Ovary (tissue), 9 donors: ENCODE data around the gene HAPLN2. TPM values are rescaled to one million over a fixed set of nuclear protein-coding genes. Genes with fewer than 3 reads are reported as not detected.

Experiments
- DNase-seq, 5 donors: peaks; one replicate each; pipeline ENCODE4 v3.0.0-alpha.2; 2019 to 2020
- H3K27ac ChIP-seq, 2 donors: fragments of 200-600 bp; one replicate each; pipeline versions ENCODE4 v1.5.1 to v1.8.0; 2019 to 2022
- H3K27me3 ChIP-seq: fragments of 200-600 bp; one replicate; pipeline ENCODE4 v1.8.0; 2022
- H3K36me3 ChIP-seq: fragments of 200-600 bp; sonication (generic); one replicate; pipeline ENCODE4 v1.5.1; 2019
- H3K4me1 ChIP-seq: one replicate; pipeline ENCODE4 v1.8.1; 2013; ENCODE audit warnings: mild to moderate bottlenecking, moderate library complexity; ENCODE audit not compliant: insufficient read depth
- H3K4me3 ChIP-seq: fragments of 200-600 bp; sonication (generic); one replicate; pipeline ENCODE4 v1.5.1; 2017
- H3K9me3 ChIP-seq, 2 donors: fragments of 200-600 bp in 1 of 2; sonication (generic) in 1 of 2; one replicate each; pipeline versions ENCODE4 v1.5.1 to v1.8.1; 2013 to 2019; ENCODE audit warnings: mild to moderate bottlenecking in 1 of 2, moderate library complexity in 1 of 2
- EP300 ChIP-seq: sonication (generic); formaldehyde crosslinking; IDR thresholded peaks from one replicate; pipeline ENCODE4 v1.6.1; 2017; ENCODE audit warnings: antibody characterized with exemption
- POLR2A ChIP-seq: fragments of 450-650 bp; IDR thresholded peaks from one replicate; pipeline ENCODE4 v1.6.1; 2017; ENCODE audit warnings: antibody characterized with exemption, mild to moderate bottlenecking, moderate library complexity
- WGBS, 3 donors: extraction: QIAGEN DNeasy Blood & Tissue Kit in 1 of 3; methylation state at CpG; one replicate each; pipeline versions ENCODE4 v1.1.5 to v1.1.7; 2013 to 2017; 5-methylcytosine and 5-hydroxymethylcytosine counted together
- intact Hi-C, 4 donors: fragments of 100-400 bp; cut with DNase I; formaldehyde crosslinking; loops; one replicate each; pipeline versions ENCODE4 v1.11.0 to v1.15.1; 2022 to 2023
- polyA plus RNA-seq, 2 donors: library from polyadenylated mRNA; stranded (reverse); fragments of 200-250 nt in 1 of 2; fragments of 350-450 nt in 1 of 2; fragmentation: Illumina TruSeq in 1 of 2; extraction: RNeasy Lipid Tissue Mini Kit (QIAGEN cat#74804) in 1 of 2; gene quantifications; one replicate each; pipeline ENCODE4 v1.2.3, GENCODE V29; 2013 to 2014
- total RNA-seq, 7 donors: library from RNA; depleted of rRNA in 2 of 7; stranded (reverse); fragments of >200 nt in 2 of 7; fragmentation: NEBNext Ultra II Directional in 3 of 7; extraction: Animal tissue kit (Norgen Biotek cat#: 25700) in 3 of 7; gene quantifications; one replicate each; pipeline versions ENCODE4 v1.1.0 to v1.2.4, GENCODE V29; 2016 to 2023
- TF ChIP-seq, protein P1 (sequence below), 3 donors: fragments of 450-650 bp in 2 of 3; fragments of 200-600 bp in 1 of 3; IDR thresholded peaks; one replicate each; pipeline versions ENCODE4 v1.5.1 to v1.8.0; 2016 to 2022; ENCODE audit warnings: antibody characterized with exemption in 3 of 3, mild to moderate bottlenecking in 1 of 3
- donor health status: DM: no; HTN: no; CAD: no; lungs with moderate emphysema.
- donor health status: DM: no; HTN: no; CAD: no.
- donor health status: Bipolar disorder and iron deficiency.
- donor health status: DM: yes; HTN: yes; CAD: no.
- donor health status: DM: no; HTN: no; CAD: no.
- donor health status: DM: yes; HTN: yes; CAD: no.

HAPLN2 gene
- total and polyA plus RNA-seq, 9 donors = 0.30 to 1.9 (median 1.2) TPM; not detected in 1

DNA sequence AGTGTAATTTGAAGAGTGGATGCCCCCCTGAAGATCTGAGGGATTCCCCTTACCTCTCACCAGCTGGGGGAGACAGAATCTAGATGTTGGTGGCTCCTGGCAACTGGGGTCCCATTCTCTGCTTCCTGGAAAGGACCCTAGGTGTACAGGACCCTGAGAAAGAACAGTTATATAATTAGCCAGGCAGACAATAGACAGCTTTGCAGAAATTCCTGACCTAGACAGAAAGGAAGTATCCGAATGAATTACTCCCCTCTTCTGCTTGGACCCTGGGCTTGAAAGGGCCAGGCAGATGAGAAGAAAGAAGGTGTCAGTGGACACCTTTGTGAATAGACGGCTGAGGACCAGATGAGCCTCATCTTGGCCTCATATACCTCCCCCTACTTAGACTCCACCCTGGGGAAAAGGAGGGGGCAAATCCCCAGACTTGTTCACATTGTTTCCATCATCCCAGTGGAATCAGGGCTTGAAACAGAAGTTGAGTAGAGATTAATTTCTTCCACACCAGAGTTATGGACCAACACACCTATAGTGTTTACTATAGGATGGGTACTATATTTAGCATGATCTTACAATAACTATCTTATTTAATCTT lies 45.1 kb upstream of the HAPLN2 start:
- peaks cover 2% of the 10 kb centered on the region for H3K4me1 ChIP-seq
- H3K36me3 ChIP-seq = no peaks in the 10 kb centered on the region
- intact Hi-C loops = no loop called here
- H3K27ac ChIP-seq = no peak overlapping the region
- TF ChIP-seq POLR2A = no peak
- TF ChIP-seq, protein P1, sequence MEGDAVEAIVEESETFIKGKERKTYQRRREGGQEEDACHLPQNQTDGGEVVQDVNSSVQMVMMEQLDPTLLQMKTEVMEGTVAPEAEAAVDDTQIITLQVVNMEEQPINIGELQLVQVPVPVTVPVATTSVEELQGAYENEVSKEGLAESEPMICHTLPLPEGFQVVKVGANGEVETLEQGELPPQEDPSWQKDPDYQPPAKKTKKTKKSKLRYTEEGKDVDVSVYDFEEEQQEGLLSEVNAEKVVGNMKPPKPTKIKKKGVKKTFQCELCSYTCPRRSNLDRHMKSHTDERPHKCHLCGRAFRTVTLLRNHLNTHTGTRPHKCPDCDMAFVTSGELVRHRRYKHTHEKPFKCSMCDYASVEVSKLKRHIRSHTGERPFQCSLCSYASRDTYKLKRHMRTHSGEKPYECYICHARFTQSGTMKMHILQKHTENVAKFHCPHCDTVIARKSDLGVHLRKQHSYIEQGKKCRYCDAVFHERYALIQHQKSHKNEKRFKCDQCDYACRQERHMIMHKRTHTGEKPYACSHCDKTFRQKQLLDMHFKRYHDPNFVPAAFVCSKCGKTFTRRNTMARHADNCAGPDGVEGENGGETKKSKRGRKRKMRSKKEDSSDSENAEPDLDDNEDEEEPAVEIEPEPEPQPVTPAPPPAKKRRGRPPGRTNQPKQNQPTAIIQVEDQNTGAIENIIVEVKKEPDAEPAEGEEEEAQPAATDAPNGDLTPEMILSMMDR (IDR thresholded peaks at IDR 0.05) = no peak
- no peak for TF ChIP-seq EP300
- 19 to 24% (median 20%) methylated on average over 2 of the region's 2 CpGs for WGBS, 3 donors
- no peaks in the 10 kb centered on the region for H3K9me3 ChIP-seq
- no peaks in the 10 kb centered on the region for H3K27me3 ChIP-seq
- H3K4me3 ChIP-seq = no peak overlapping the region
- DNase-seq = no peak

DNA sequence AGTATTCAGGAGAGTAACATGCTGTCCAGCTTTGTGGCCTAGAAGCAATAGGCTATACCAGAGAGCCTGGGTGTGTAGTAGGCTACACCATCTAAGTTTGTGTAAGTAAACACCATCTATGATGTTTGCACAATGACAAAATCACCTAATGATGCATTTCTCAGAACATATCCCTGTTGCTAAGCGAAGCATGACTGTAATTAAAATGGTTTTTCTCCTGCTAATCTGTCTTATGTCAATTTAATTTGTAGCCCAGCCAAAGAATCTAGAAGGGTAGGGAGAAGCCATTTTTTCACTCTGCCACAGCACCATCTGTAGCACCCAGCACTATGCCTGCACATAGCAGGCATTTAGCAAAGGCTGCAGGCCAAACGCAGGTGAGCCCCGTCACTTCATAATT lies 41.7 kb upstream of the HAPLN2 start:
- no peaks in the 10 kb centered on the region for H3K9me3 ChIP-seq
- H3K27ac ChIP-seq = no peak overlapping the region
- H3K36me3 ChIP-seq = no peaks in the 10 kb centered on the region
- H3K4me1 ChIP-seq = no peaks in the 10 kb centered on the region
- no peak overlapping the region for H3K4me3 ChIP-seq
- intact Hi-C loops = no loop called here
- TF ChIP-seq POLR2A (no peak), EP300 (no peak)
- TF ChIP-seq, protein P1 (IDR thresholded peaks at IDR 0.05) = no peak
- WGBS, 3 donors = 86 to 90% (median 90%) methylated on average over 3 of the region's 3 CpGs
- no peaks in the 10 kb centered on the region for H3K27me3 ChIP-seq
- no peak for DNase-seq

DNA sequence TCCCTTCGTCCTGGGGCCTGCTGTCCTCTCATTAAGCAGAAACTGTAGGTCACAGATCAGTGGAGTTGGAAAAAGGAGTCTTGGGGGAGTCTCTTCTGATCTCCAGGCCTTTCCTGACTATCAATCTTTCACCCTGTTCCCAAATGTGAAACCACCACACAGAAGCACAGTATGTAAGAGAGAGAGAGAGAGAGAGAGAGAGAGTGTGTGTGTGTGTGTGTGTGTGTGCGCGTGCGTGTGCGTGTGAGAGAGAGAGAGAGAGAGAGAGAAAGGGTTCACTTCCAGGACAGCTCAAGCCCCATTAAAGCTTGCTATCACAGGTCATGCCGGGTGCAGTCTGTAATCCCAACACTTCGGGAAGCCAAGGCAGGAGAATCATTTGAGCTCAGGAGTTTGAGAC lies 41.2 kb upstream of the HAPLN2 start:
- no peaks in the 10 kb centered on the region for H3K36me3 ChIP-seq
- intact Hi-C loops = no loop called here
- no peaks in the 10 kb centered on the region for H3K9me3 ChIP-seq
- H3K4me3 ChIP-seq = no peak overlapping the region
- no peaks in the 10 kb centered on the region for H3K4me1 ChIP-seq
- DNase-seq = no peak
- no peaks in the 10 kb centered on the region for H3K27me3 ChIP-seq
- WGBS, 3 donors = 34 to 51% (median 43%) methylated on average over 5 to 7 of the region's 7 CpGs
- TF ChIP-seq EP300 (no peak), POLR2A (no peak)
- TF ChIP-seq, protein P1 (IDR thresholded peaks at IDR 0.05) = no peak
- no peak overlapping the region for H3K27ac ChIP-seq

DNA sequence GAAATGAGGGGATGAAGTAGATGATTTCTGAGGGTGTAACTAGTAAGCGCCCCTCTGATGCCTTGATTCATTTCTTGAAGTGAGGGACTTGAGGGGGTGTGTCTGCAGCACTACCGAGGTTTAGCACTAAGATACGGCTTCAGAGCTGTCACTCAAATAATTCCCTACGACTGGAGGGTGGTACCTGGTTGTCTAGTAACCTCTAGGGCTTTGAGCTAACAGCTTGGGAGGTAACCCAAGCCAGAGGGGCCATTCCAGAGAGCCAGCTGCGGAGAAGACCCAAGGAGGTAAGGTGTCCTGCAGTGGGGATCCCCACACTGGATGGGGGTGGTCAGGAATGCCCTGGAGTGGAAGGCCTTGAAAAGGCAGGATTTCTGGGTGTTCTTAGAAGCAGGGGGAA lies 39.7 kb upstream of the HAPLN2 start, which contains the start of gene TTC24:
TTC24 (plus strand) TSS at position 252 of the 400 bp plus-strand sequence. CDS start 1,642 bp downstream, outside the sequence.
- no peaks in the 10 kb centered on the region for H3K9me3 ChIP-seq
- H3K27ac ChIP-seq = no peak within 1 kb of the TSS
- no peaks in the 10 kb centered on the region for H3K36me3 ChIP-seq
- H3K27me3 ChIP-seq = no peaks in the 10 kb centered on the region
- intact Hi-C loops = no loop called here
- H3K4me1 ChIP-seq = no peaks in the 10 kb centered on the region
- H3K4me3 ChIP-seq = no peak within 1 kb of the TSS
- 70 to 76% (median 71%) methylated on average over 5 of the region's 5 CpGs for WGBS, 3 donors
- DNase-seq = no peak
- TF ChIP-seq, protein P1 (IDR thresholded peaks at IDR 0.05) = no peak
- TF ChIP-seq POLR2A (no peak), EP300 (no peak)
